DOHH2 (cell line): Measurements from ENCODE around the gene CBX4.

Source experiments
- H3F3A ChIP-seq: fragments of 200-600 bp; sonication (generic), shearing (Covaris generic); 2 replicates; pipeline ENCODE4 v1.6.0; 2016; ENCODE audit warnings: antibody characterized with exemption, mild to moderate bottlenecking; ENCODE audit not compliant: control insufficient read depth, insufficient read depth
- H3K27ac ChIP-seq: fragments of 200-600 bp; sonication (generic); 2 replicates; pipeline ENCODE4 v1.5.1; 2014; ENCODE audit warnings: low read depth, mild to moderate bottlenecking, low read length, moderate library complexity
- H3K27me3 ChIP-seq: fragments of 200-600 bp; sonication (generic); 2 replicates; pipeline ENCODE4 v1.6.1; 2014; ENCODE audit warnings: mild to moderate bottlenecking, low read length, mixed read lengths; ENCODE audit not compliant: control insufficient read depth
- H3K36me3 ChIP-seq: fragments of 200-600 bp; sonication (generic); 2 replicates; pipeline ENCODE4 v1.6.1; 2014; ENCODE audit warnings: mild to moderate bottlenecking, low read length, moderate library complexity, mixed read lengths; ENCODE audit not compliant: control insufficient read depth
- H3K4me1 ChIP-seq: fragments of 200-600 bp; sonication (generic); 2 replicates; pipeline ENCODE4 v1.6.1; 2014; ENCODE audit warnings: mild to moderate bottlenecking, low read length, mixed read lengths; ENCODE audit not compliant: control insufficient read depth
- H3K4me2 ChIP-seq: fragments of 200-600 bp; sonication (generic); 2 replicates; pipeline ENCODE4 v1.6.0; 2014; ENCODE audit warnings: mild to moderate bottlenecking, low read length, moderate library complexity
- H3K4me3 ChIP-seq: fragments of 200-600 bp; sonication (generic); 2 replicates; pipeline ENCODE4 v1.5.1; 2014; ENCODE audit warnings: mild to moderate bottlenecking, low read length, mixed read lengths
- H3K79me2 ChIP-seq: fragments of 200-600 bp; sonication (generic); 2 replicates; pipeline ENCODE4 v1.6.1; 2014; ENCODE audit warnings: mild to moderate bottlenecking, low read length, mixed read lengths; ENCODE audit not compliant: control insufficient read depth
- H3K9me2 ChIP-seq: fragments of 200-600 bp; sonication (generic); replicated peaks from 2 replicates; pipeline ENCODE4 v1.6.1; 2014; ENCODE audit warnings: mild to moderate bottlenecking, low read length, mixed read lengths; ENCODE audit not compliant: control insufficient read depth
- H3K9me3 ChIP-seq: fragments of 200-600 bp; sonication (generic); 2 replicates; pipeline ENCODE4 v1.6.1; 2014; ENCODE audit warnings: antibody characterized with exemption, low read length, mixed read lengths; ENCODE audit not compliant: control insufficient read depth, insufficient read depth
- H4K20me1 ChIP-seq: fragments of 200-600 bp; sonication (generic); 2 replicates; pipeline ENCODE4 v1.6.0; 2014; ENCODE audit warnings: low read depth, mild to moderate bottlenecking, antibody characterized with exemption, low read length, moderate library complexity; ENCODE audit not compliant: control insufficient read depth, insufficient read depth
- EZH2phosphoT487 ChIP-seq: fragments of 200-600 bp; sonication (generic); IDR thresholded peaks from 2 replicates; pipeline ENCODE4 v1.6.1; 2017; ENCODE audit warnings: borderline replicate concordance, mild to moderate bottlenecking, antibody characterized with exemption, low read length, moderate library complexity, mixed read lengths
- TF ChIP-seq, protein P1 (sequence below): fragments of 200-600 bp; sonication (generic); IDR thresholded peaks from one replicate; pipeline ENCODE4 v1.5.1; 2014; ENCODE audit warnings: antibody characterized with exemption, mild to moderate bottlenecking, low read depth, low read length; ENCODE audit not compliant: poor library complexity, severe bottlenecking

The CBX4 gene

DNA sequence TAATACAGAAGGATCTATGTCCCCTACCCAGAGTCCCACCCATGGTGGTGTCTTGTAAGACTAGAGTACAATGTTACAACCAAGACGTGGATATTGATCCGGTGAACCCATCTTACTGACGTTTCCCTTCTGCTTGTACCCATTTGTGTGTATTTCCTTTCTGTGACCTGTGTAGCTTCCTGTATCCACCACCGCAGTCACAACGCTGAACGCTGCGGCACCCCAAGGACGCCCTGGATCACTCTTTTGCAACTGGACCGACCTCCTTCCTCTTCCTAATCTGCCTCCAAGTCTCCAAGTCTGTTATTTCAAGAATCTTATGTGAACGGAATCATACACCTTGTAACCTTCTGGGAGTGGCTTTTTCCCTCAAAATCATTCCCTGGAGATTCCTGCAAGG lies 33.5 kb upstream of the CBX4 start:
- no peak overlapping the region for H3K4me2 ChIP-seq
- H4K20me1 ChIP-seq = no peaks in the 10 kb centered on the region
- no peaks in the 10 kb centered on the region for H3K36me3 ChIP-seq
- H3K27me3 ChIP-seq = peaks cover 2% of the 10 kb centered on the region; the same call in 1 of the 2 replicates
- no peaks in the 10 kb centered on the region for H3K79me2 ChIP-seq
- H3K4me3 ChIP-seq = no peak overlapping the region
- no peaks in the 10 kb centered on the region for H3K9me2 ChIP-seq
- TF ChIP-seq, protein P1, sequence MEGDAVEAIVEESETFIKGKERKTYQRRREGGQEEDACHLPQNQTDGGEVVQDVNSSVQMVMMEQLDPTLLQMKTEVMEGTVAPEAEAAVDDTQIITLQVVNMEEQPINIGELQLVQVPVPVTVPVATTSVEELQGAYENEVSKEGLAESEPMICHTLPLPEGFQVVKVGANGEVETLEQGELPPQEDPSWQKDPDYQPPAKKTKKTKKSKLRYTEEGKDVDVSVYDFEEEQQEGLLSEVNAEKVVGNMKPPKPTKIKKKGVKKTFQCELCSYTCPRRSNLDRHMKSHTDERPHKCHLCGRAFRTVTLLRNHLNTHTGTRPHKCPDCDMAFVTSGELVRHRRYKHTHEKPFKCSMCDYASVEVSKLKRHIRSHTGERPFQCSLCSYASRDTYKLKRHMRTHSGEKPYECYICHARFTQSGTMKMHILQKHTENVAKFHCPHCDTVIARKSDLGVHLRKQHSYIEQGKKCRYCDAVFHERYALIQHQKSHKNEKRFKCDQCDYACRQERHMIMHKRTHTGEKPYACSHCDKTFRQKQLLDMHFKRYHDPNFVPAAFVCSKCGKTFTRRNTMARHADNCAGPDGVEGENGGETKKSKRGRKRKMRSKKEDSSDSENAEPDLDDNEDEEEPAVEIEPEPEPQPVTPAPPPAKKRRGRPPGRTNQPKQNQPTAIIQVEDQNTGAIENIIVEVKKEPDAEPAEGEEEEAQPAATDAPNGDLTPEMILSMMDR = no peak
- TF ChIP-seq EZH2phosphoT487 = no peak
- H3K9me3 ChIP-seq = no peaks in the 10 kb centered on the region
- H3F3A ChIP-seq = no peaks in the 10 kb centered on the region
- no peaks in the 10 kb centered on the region for H3K4me1 ChIP-seq
- no peak overlapping the region for H3K27ac ChIP-seq

DNA sequence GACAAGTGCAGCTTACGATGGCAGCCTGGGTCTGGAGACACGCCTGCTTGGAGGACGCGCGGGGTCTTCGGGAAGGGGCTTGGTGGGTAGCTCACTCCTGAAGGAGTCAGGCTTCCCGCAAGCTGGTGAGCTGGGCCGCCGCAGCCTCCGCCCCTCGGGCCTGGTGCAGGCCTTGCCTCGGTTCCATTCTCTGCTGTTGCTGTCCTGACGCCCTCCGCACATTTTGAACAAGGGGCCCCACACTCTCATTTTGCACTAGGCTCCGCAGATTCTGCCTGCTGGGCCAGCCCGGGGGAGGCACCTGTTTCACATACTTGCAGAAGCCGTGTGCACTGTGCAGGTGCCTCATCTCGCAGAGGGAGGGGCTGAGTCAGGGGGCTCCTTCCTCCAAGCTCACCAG lies 31.9 kb upstream of the CBX4 start:
- no peak for TF ChIP-seq EZH2phosphoT487
- TF ChIP-seq, protein P1 = no peak
- H3F3A ChIP-seq = no peaks in the 10 kb centered on the region
- H3K27me3 ChIP-seq = no peaks in the 10 kb centered on the region; the same call in 1 of the 2 replicates
- no peak overlapping the region for H3K27ac ChIP-seq
- no peaks in the 10 kb centered on the region for H3K79me2 ChIP-seq
- no peak overlapping the region for H3K4me3 ChIP-seq
- no peaks in the 10 kb centered on the region for H4K20me1 ChIP-seq
- no peaks in the 10 kb centered on the region for H3K4me1 ChIP-seq
- no peaks in the 10 kb centered on the region for H3K9me3 ChIP-seq
- no peaks in the 10 kb centered on the region for H3K36me3 ChIP-seq
- H3K9me2 ChIP-seq = no peaks in the 10 kb centered on the region
- H3K4me2 ChIP-seq = no peak overlapping the region

DNA sequence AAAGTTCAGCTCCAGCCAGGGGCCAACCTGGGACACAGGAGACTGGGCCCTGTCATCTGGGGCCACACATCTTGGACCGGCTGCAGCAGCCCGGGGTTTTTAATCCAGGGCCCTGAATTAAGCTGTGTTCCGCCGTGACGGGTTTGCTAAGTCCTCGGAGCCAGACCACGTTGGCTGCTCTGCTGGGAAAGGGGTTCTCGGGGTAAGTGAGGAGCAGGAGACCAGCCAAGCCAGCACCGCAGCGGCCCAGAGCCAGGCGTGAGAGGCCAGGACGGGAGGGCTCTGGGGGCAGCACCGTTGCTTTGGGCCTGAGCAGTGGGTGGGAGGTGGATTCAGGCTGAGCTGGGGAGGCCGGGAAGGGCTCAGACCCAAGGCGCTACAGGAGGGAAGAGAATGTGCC lies 31.3 kb upstream of the CBX4 start:
- Histone ChIP-seq H3K27ac (no peak overlapping the region), H3K4me2 (no peak overlapping the region), H3K4me1 (no peaks in the 10 kb centered on the region), H3K36me3 (no peaks in the 10 kb centered on the region), H3K79me2 (no peaks in the 10 kb centered on the region), H4K20me1 (no peaks in the 10 kb centered on the region), H3F3A (no peaks in the 10 kb centered on the region), H3K4me3 (no peak overlapping the region), H3K9me2 (no peaks in the 10 kb centered on the region), H3K27me3 (no peaks in the 10 kb centered on the region), H3K9me3 (no peaks in the 10 kb centered on the region)
- no peak for TF ChIP-seq EZH2phosphoT487
- TF ChIP-seq, protein P1 = no peak
